ENCODE results near the gene SPEM2. TPM values are rescaled to one million over a fixed set of nuclear protein-coding genes. Genes with fewer than 3 reads are reported as not detected.

The SPEM2 gene
- total RNA-seq, 1 experiment from 2014 or later: not detected

GRCh38 chr17:7432296-7432695 is 6.9 kb downstream of the SPEM2 start:
- peaks cover 9 to 27% of the 10 kb centered on the region in 2 experiments for H3K4me1 ChIP-seq (ENCODE audit: control insufficient read depth in 1 of 2, insufficient read depth in 2 of 2, low read length in 2 of 2)
- DNase-seq (ENCODE audit: low read depth, low spot score): no peak
- no peaks in the 10 kb centered on the region for H4K20me1 ChIP-seq (ENCODE audit: insufficient read depth)
- H3K27ac ChIP-seq (ENCODE audit: low read depth, low read length): no peak overlapping the region
- no peaks in the 10 kb centered on the region; a peak in 1 of 4 replicates for H3K9me3 ChIP-seq (ENCODE audit: control insufficient read depth in 1 of 2, insufficient read depth in 1 of 2, low read depth in 1 of 2, low read length in 2 of 2)
- ChIA-PET CTCF (no interaction called here), POLR2A (interaction anchor here (0.6 kb wide), 1 partner anchor 425 kb away, joined by 3 read pairs; the partner anchor contains the start of gene NAA38), RAD21 (ENCODE audit: low non-redundant PET in 1 of 2, low total read pairs in 2 of 2, uncharacterized antibody in 2 of 2, unreplicated experiment in 2 of 2) (no interaction called here)
- no peak for TF ChIP-seq CEBPB (IDR thresholded peaks at IDR 0.05; ENCODE audit: low read depth)
- no peak for TF ChIP-seq EZH2phosphoT487 (IDR thresholded peaks at IDR 0.05; ENCODE audit: borderline replicate concordance)
- TF ChIP-seq POLR2A (IDR thresholded peaks at IDR 0.05; ENCODE audit: borderline replicate concordance, extremely low read depth, insufficient read depth, insufficient read length): no peak
- no peak for TF ChIP-seq REST (IDR thresholded peaks at IDR 0.05; ENCODE audit: low read depth)
- no peak for TF ChIP-seq CTCF (IDR thresholded peaks at IDR 0.05 in 2 of 3, conservative IDR thresholded peaks at IDR 0.05 in 1 of 3; ENCODE audit: borderline replicate concordance in 1 of 3, insufficient read depth in 1 of 3, low read depth in 2 of 3, low read length in 2 of 3)
- no peak for TF ChIP-seq ZFX (IDR thresholded peaks at IDR 0.05)
- no peak for TF ChIP-seq ZBTB33 (IDR thresholded peaks at IDR 0.05; ENCODE audit: extremely low read depth, insufficient replicate concordance, low read length)
- TF ChIP-seq TCF7L2 (IDR thresholded peaks at IDR 0.05; ENCODE audit: borderline replicate concordance, extremely low read depth, insufficient read depth, insufficient read length): no peak
- no peak for TF ChIP-seq FOSL1 (IDR thresholded peaks at IDR 0.05; ENCODE audit: low read depth)
- TF ChIP-seq EZH2 (IDR thresholded peaks at IDR 0.05): no peak
- no peak for TF ChIP-seq SIN3A (IDR thresholded peaks at IDR 0.05; ENCODE audit: low read depth)
- no peak for TF ChIP-seq ELF1 (IDR thresholded peaks at IDR 0.05; ENCODE audit: borderline replicate concordance, low read depth)
- no peak for TF ChIP-seq SRF (IDR thresholded peaks at IDR 0.05; ENCODE audit: low read depth)
- no peak overlapping the region for H3K9ac ChIP-seq (ENCODE audit: low read length)
- H3K4me3 ChIP-seq (replicated peaks in 1 of 2; ENCODE audit: low read depth in 1 of 2, low read length in 2 of 2): no peak overlapping the region
- no peak overlapping the region for H3K4me2 ChIP-seq (ENCODE audit: low read length)
- H3K36me3 ChIP-seq (ENCODE audit: control insufficient read depth in 1 of 2, insufficient read depth in 2 of 2, low read length in 2 of 2): no peaks in the 10 kb centered on the region
- BruUV-seq (replicated peaks): no TSS peak
- no peak for ATAC-seq
- H3K9me2 ChIP-seq (ENCODE audit: insufficient read depth): no peaks in the 10 kb centered on the region
- intact Hi-C loops (cut with micrococcal nuclease): loop anchor here (10.0 kb wide), 1 partner anchor 167 kb away; the partner anchor contains the start of gene CLDN7
- no peak overlapping the region for H2AFZ ChIP-seq (ENCODE audit: low read depth, low read length, poor library complexity, severe bottlenecking)
- H3K79me2 ChIP-seq (ENCODE audit: insufficient read depth, low read length): no peaks in the 10 kb centered on the region
- no peaks in the 10 kb centered on the region for H3K27me3 ChIP-seq (ENCODE audit: insufficient read depth, low read length)

Measured in HCT116 (cell line).